HCT116 (cell line): ENCODE data around the gene ROCK2. TPM values are rescaled to one million over a fixed set of nuclear protein-coding genes. Genes with fewer than 3 reads are reported as not detected.

Experiments used
- ATAC-seq: fragments of 200-7000 bp; cut with Tn5 transposase; 2 replicates; pipeline ENCODE4 v1.9.1; 2020; ENCODE audit warnings: mild to moderate bottlenecking, moderate library complexity
- BruUV-seq: library from RNA; stranded (reverse); fragments of 400-500 nt; replicated peaks from 2 replicates; lab custom pipeline; 2021; lab: Mats Ljungman, UMichigan
- CTCF ChIA-PET: fragments of 300-600 bp; sonication (Branson Sonifier 250); formaldehyde crosslinking; loops from one replicate; lab custom pipeline; 2021; ENCODE audit warnings: antibody characterized with exemption; lab: Charles Lee
- POLR2A ChIA-PET: fragments of 300-600, 350-600 bp; sonication (Branson Sonifier 250); formaldehyde crosslinking; loops from one replicate; lab custom pipeline; 2021; ENCODE audit warnings: antibody characterized with exemption; lab: Charles Lee
- RAD21 ChIA-PET, 2 experiments: fragments of 300-600 bp; sonication (Branson Sonifier 250); formaldehyde crosslinking; loops; one replicate each; lab custom pipeline; 2023; ENCODE audit warnings: low total read pairs in 2 of 2; ENCODE audit not compliant: uncharacterized antibody in 2 of 2, unreplicated experiment in 2 of 2, low non-redundant PET in 1 of 2; lab: Charles Lee
- DNase-seq: peaks from one replicate; pipeline ENCODE4 v3.0.0-alpha.2; 2010; ENCODE audit warnings: low read depth, low spot score
- H2AFZ ChIP-seq: fragments of 200-600 bp; shearing (Covaris generic), sonication (generic); 2 replicates; pipeline ENCODE4 v1.6.1; 2017; ENCODE audit warnings: low read depth, mixed run types, mixed read lengths, antibody characterized with exemption, low read length; ENCODE audit not compliant: poor library complexity, severe bottlenecking
- H3K27ac ChIP-seq: 2 replicates; pipeline ENCODE4 v1.5.1; 2012; ENCODE audit warnings: low read depth, low read length
- H3K27me3 ChIP-seq: fragments of 200-600 bp; sonication (generic); 2 replicates; pipeline ENCODE4 v1.6.1; 2016; ENCODE audit warnings: mixed run types, low read length, mixed read lengths; ENCODE audit not compliant: insufficient read depth
- H3K36me3 ChIP-seq, 2 experiments: fragments of 200-500 bp in 1 of 2; fragments of 200-600 bp in 1 of 2; sonication (Bioruptor generic) in 1 of 2; sonication (generic) in 1 of 2; 2 replicates each; pipeline versions ENCODE4 v1.5.1 to v1.6.1; 2014 to 2016; ENCODE audit warnings: low read length in 2 of 2, inconsistent platforms in 1 of 2, mixed read lengths in 1 of 2, mixed run types in 1 of 2; ENCODE audit not compliant: insufficient read depth in 2 of 2, control insufficient read depth in 1 of 2
- H3K4me1 ChIP-seq, 2 experiments: fragments of 200-600 bp in 1 of 2; sonication (generic) in 1 of 2; 2 replicates each; pipeline versions ENCODE4 v1.5.1 to v1.6.1; 2012 to 2017; ENCODE audit warnings: low read length in 2 of 2, inconsistent platforms in 1 of 2, mild to moderate bottlenecking in 1 of 2, mixed read lengths in 1 of 2, mixed run types in 1 of 2, moderate library complexity in 1 of 2; ENCODE audit not compliant: insufficient read depth in 2 of 2, control insufficient read depth in 1 of 2
- H3K4me2 ChIP-seq: fragments of 200-600 bp; sonication (generic); 2 replicates; pipeline ENCODE4 v1.6.1; 2017; ENCODE audit warnings: mixed run types, low read length, mixed read lengths
- H3K4me3 ChIP-seq, 2 experiments: fragments of 200-600 bp in 1 of 2; sonication (generic) in 1 of 2; replicated peaks in 1 of 2; 2 replicates each; pipeline ENCODE4 v1.5.1; 2011 to 2016; ENCODE audit warnings: low read length in 2 of 2, control low read depth in 1 of 2, low read depth in 1 of 2, mild to moderate bottlenecking in 1 of 2, mixed read lengths in 1 of 2, mixed run types in 1 of 2
- H3K79me2 ChIP-seq: fragments of 200-600 bp; sonication (generic); 2 replicates; pipeline ENCODE4 v1.6.1; 2017; ENCODE audit warnings: mild to moderate bottlenecking, mixed run types, low read length, moderate library complexity, mixed read lengths; ENCODE audit not compliant: insufficient read depth
- H3K9ac ChIP-seq: fragments of 200-600 bp; sonication (generic); 2 replicates; pipeline ENCODE4 v1.6.1; 2016; ENCODE audit warnings: low read length, mixed read lengths
- H3K9me2 ChIP-seq: fragments of 200-600 bp; sonication (generic), shearing (Covaris generic); 2 replicates; pipeline ENCODE4 v1.6.1; 2017; ENCODE audit warnings: mixed run types, mild to moderate bottlenecking, moderate library complexity; ENCODE audit not compliant: insufficient read depth
- H3K9me3 ChIP-seq, 2 experiments: fragments of 200-500 bp in 1 of 2; fragments of 200-600 bp in 1 of 2; sonication (Bioruptor generic) in 1 of 2; sonication (generic) in 1 of 2; 2 replicates each; pipeline ENCODE4 v1.6.1; 2014 to 2017; ENCODE audit warnings: low read length in 2 of 2, mixed read lengths in 2 of 2, inconsistent platforms in 1 of 2, low read depth in 1 of 2, mild to moderate bottlenecking in 1 of 2, mixed run types in 1 of 2, moderate library complexity in 1 of 2; ENCODE audit not compliant: control insufficient read depth in 1 of 2, insufficient read depth in 1 of 2
- H4K20me1 ChIP-seq: fragments of 200-600 bp; sonication (generic), shearing (Covaris generic); 2 replicates; pipeline ENCODE4 v1.6.1; 2017; ENCODE audit warnings: mixed run types, mild to moderate bottlenecking, moderate library complexity; ENCODE audit not compliant: insufficient read depth
- CEBPB ChIP-seq: IDR thresholded peaks from 2 replicates; pipeline ENCODE4 v1.6.1; 2012; ENCODE audit warnings: low read depth
- CTCF ChIP-seq, 3 experiments: fragments of 200-600 bp in 1 of 3; sonication (generic) in 1 of 3; IDR thresholded peaks in 2 of 3; conservative IDR thresholded peaks in 1 of 3; 2 replicates each; pipeline ENCODE4 v1.5.1; 2012 to 2017; ENCODE audit warnings: low read depth in 2 of 3, low read length in 2 of 3, antibody characterized with exemption in 1 of 3, borderline replicate concordance in 1 of 3, control low read depth in 1 of 3, mild to moderate bottlenecking in 1 of 3, mixed read lengths in 1 of 3, mixed run types in 1 of 3, moderate library complexity in 1 of 3; ENCODE audit not compliant: insufficient read depth in 1 of 3
- EGR1 ChIP-seq: IDR thresholded peaks from 2 replicates; pipeline ENCODE4 v1.6.1; 2012; ENCODE audit warnings: low read depth
- EZH2phosphoT487 ChIP-seq: fragments of 200-600 bp; IDR thresholded peaks from 2 replicates; pipeline ENCODE4 v1.6.1; 2018; ENCODE audit warnings: antibody characterized with exemption, borderline replicate concordance
- JUND ChIP-seq: IDR thresholded peaks from 2 replicates; pipeline ENCODE4 v1.6.1; 2012
- MAX ChIP-seq: IDR thresholded peaks from 2 replicates; pipeline ENCODE4 v1.6.1; 2012
- POLR2AphosphoS5 ChIP-seq: IDR thresholded peaks from 2 replicates; pipeline ENCODE4 v1.6.1; 2011; ENCODE audit warnings: mild to moderate bottlenecking, low read depth, low read length, moderate library complexity
- TCF7L2 ChIP-seq: IDR thresholded peaks from 2 replicates; pipeline ENCODE4 v1.7.0; 2011; ENCODE audit warnings: borderline replicate concordance, inconsistent platforms; ENCODE audit not compliant: insufficient read depth, insufficient read length; ENCODE audit errors: extremely low read depth
- ZNF274 ChIP-seq: fragments of 200-500 bp; sonication (Bioruptor generic); IDR thresholded peaks from 2 replicates; pipeline ENCODE4 v1.6.1; 2014; ENCODE audit warnings: mild to moderate bottlenecking, low read depth, low read length, inconsistent platforms
- intact Hi-C: fragments of 100-400 bp; cut with micrococcal nuclease; formaldehyde crosslinking; loops from 2 replicates; pipeline ENCODE4 v1.10.0; 2022
- total RNA-seq: library from RNA; stranded (reverse); gene quantifications from one replicate; pipeline ENCODE4 v1.2.1, GENCODE V29; 2021; ENCODE audit not compliant: unreplicated experiment

Gene ROCK2
- total RNA-seq, 1 experiment from 2014 or later = 48.0 TPM

GRCh38 chr2:11177871-11178690 lies 166.4 kb downstream of the ROCK2 start (continued):
- TF ChIP-seq TCF7L2 (no peak), CTCF (IDR thresholded peaks at IDR 0.05 in 2 of 3, conservative IDR thresholded peaks at IDR 0.05 in 1 of 3; ENCODE audit: borderline replicate concordance in 1 of 3, insufficient read depth in 1 of 3, low read depth in 2 of 3, low read length in 2 of 3) (no peak), JUND (no peak)

GRCh38 chr2:11175293-11175795 lies 169.1 kb downstream of the ROCK2 start:
- no peaks in the 10 kb centered on the region for H3K4me1 ChIP-seq
- H3K9me2 ChIP-seq = no peaks in the 10 kb centered on the region
- CTCF ChIA-PET = no interaction called here
- H4K20me1 ChIP-seq = peaks cover 6% of the 10 kb centered on the region; the same call in 1 of the 2 replicates
- no peaks in the 10 kb centered on the region for H3K36me3 ChIP-seq
- no peaks in the 10 kb centered on the region for H3K79me2 ChIP-seq
- no peak overlapping the region for H3K4me3 ChIP-seq
- POLR2A ChIA-PET = interaction anchor here (0.7 kb wide), 1 partner anchor 41 kb away, joined by 3 read pairs; no protein-coding TSS in a partner anchor
- RAD21 ChIA-PET = no interaction called here
- no peak overlapping the region for H3K4me2 ChIP-seq
- intact Hi-C loops = no loop called here
- DNase-seq (no peak), ATAC-seq (no peak)
- no TSS peak for BruUV-seq
- TF ChIP-seq EZH2phosphoT487 = no peak
- TF ChIP-seq ZNF274 = no peak
- TF ChIP-seq POLR2AphosphoS5 = no peak
- no peak for TF ChIP-seq CEBPB
- no peak for TF ChIP-seq MAX
- no peak for TF ChIP-seq EGR1
- no peak overlapping the region for H2AFZ ChIP-seq
- H3K9me3 ChIP-seq = no peaks in the 10 kb centered on the region
- H3K9ac ChIP-seq = no peak overlapping the region
- no peaks in the 10 kb centered on the region for H3K27me3 ChIP-seq
- H3K27ac ChIP-seq = no peak overlapping the region
